Kidney (tissue), 14 donors: ENCODE measurements around the gene NXT2. TPM values are rescaled to one million over a fixed set of nuclear protein-coding genes. Genes with fewer than 3 reads are reported as not detected.

Source experiments
- DNase-seq, 5 donors: peaks; one replicate each; pipeline ENCODE4 v3.0.0-alpha.2; 2013 to 2020
- FAIRE-seq: peaks from 2 replicates; lab custom pipeline; 2012; peaks lifted over from hg19 to GRCh38; lab: Jason Lieb, UNC
- H3K27ac ChIP-seq, 2 donors: one replicate each; pipeline ENCODE4 v1.7.0; 2013; ENCODE audit warnings: low read depth in 2 of 2, low read length in 2 of 2, inconsistent platforms in 1 of 2
- H3K27me3 ChIP-seq: one replicate; pipeline ENCODE4 v1.7.1; 2013; ENCODE audit warnings: low read length, inconsistent platforms; ENCODE audit not compliant: control insufficient read depth, insufficient read depth
- H3K36me3 ChIP-seq, 3 donors: one replicate each; pipeline versions ENCODE4 v1.7.0 to v1.7.1; 2013; ENCODE audit warnings: low read length in 3 of 3, control low read depth in 1 of 3, inconsistent platforms in 1 of 3; ENCODE audit not compliant: insufficient read depth in 3 of 3, control insufficient read depth in 2 of 3
- H3K4me1 ChIP-seq, 3 donors: one replicate each; pipeline versions ENCODE4 v1.7.0 to v1.7.1; 2013; ENCODE audit warnings: low read length in 3 of 3, inconsistent platforms in 1 of 3, low read depth in 1 of 3; ENCODE audit not compliant: control insufficient read depth in 2 of 3, insufficient read depth in 2 of 3
- H3K4me3 ChIP-seq, 3 donors: one replicate each; pipeline versions ENCODE4 v1.7.0 to v1.8.1; 2013; ENCODE audit warnings: low read length in 3 of 3, control low read depth in 1 of 3, inconsistent platforms in 1 of 3
- H3K9ac ChIP-seq, 3 donors: one replicate each; pipeline versions ENCODE4 v1.7.0 to v1.7.1; 2013; ENCODE audit warnings: low read length in 3 of 3, control low read depth in 1 of 3, inconsistent platforms in 1 of 3
- H3K9me3 ChIP-seq, 3 donors: one replicate each; pipeline versions ENCODE4 v1.7.0 to v1.7.1; 2013; ENCODE audit warnings: low read length in 3 of 3, control low read depth in 1 of 3, inconsistent platforms in 1 of 3; ENCODE audit not compliant: control insufficient read depth in 2 of 3, insufficient read depth in 1 of 3
- intact Hi-C: fragments of 100-400 bp; cut with DNase I; formaldehyde crosslinking; loops from one replicate; pipeline ENCODE4 v1.11.1; 2022
- polyA plus RNA-seq: library from polyadenylated mRNA; stranded (reverse); fragments of 350-450 nt; fragmentation: Illumina TruSeq; extraction: RNeasy Lipid Tissue Mini Kit (QIAGEN cat#74804); gene quantifications from one replicate; pipeline ENCODE4 v1.2.3, GENCODE V29; 2014; ENCODE audit warnings: low read depth, low replicate concordance; ENCODE audit not compliant: insufficient read depth
- total RNA-seq: library from RNA; stranded (reverse); fragmentation: NEBNext Ultra II Directional; extraction: Animal tissue kit (Norgen Biotek cat#: 25700); gene quantifications from one replicate; pipeline ENCODE4 v1.2.1, GENCODE V29; 2021
- TF ChIP-seq, protein P1 (sequence below): IDR thresholded peaks from 3 replicates; pipeline ENCODE4 v1.5.1; 2012; ENCODE audit warnings: mild to moderate bottlenecking, moderate library complexity, borderline replicate concordance; ENCODE audit not compliant: insufficient read depth; ENCODE audit errors: extremely low read depth
- donor health status: control.
- donor health status: control.
- donor health status: control.
- donor health status: control.
- donor health status: control.
- donor health status: DM: yes; HTN: yes; CAD: no.
- donor health status: Normal renal cell carcinoma (clear cell type).

Gene NXT2
- total and polyA plus RNA-seq, 2 donors from 2014 or later, result 4.7 to 8.1 TPM

DNA sequence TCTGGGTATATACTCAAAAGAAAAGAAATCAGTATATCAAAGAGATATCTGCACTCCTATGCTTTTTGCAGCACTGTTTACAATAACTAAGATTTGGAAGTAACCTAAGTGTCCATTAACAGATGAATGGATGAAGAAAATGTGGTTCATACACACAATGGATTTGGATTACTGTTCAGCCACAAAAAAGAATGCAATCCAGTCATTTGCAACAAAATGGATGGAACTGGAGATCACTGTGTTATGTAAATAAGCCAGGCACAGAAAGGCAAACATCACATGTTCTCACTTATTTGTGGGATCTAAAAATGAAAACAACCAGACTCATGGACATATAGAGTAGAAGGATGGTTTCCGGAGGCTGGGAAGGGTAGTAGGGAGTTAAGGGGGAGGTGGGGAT is 17.6 kb upstream of the NXT2 start:
- no peaks in the 10 kb centered on the region for H3K4me1 ChIP-seq
- intact Hi-C loops, result no loop called here
- no peak for DNase-seq

DNA sequence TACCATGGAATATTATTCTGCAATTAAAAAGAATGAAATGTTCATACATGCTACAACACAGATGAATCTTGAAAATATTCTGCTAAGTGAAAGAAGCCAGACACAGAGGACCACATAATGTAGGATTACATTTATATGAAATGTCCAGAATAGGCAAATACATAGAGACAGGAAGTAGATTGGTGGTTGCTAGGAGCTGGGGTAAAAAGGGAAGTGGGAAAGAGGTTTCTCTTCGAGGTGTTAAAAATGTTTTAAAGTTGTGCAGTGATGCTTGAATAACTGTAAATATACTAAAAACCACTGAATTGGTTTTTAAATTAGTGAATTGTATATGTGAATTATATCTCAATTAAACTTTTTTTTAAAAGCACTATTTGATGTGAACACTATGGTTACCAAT is 3.6 kb upstream of the NXT2 start:
- Histone ChIP-seq H3K36me3 (no peaks in the 10 kb centered on the region), H3K9ac (no peak overlapping the region), H3K27ac (no peak overlapping the region), H3K27me3 (no peaks in the 10 kb centered on the region), H3K4me3 (no peak overlapping the region), H3K9me3 (no peaks in the 10 kb centered on the region), H3K4me1 (no peaks in the 10 kb centered on the region)
- TF ChIP-seq, protein P1, sequence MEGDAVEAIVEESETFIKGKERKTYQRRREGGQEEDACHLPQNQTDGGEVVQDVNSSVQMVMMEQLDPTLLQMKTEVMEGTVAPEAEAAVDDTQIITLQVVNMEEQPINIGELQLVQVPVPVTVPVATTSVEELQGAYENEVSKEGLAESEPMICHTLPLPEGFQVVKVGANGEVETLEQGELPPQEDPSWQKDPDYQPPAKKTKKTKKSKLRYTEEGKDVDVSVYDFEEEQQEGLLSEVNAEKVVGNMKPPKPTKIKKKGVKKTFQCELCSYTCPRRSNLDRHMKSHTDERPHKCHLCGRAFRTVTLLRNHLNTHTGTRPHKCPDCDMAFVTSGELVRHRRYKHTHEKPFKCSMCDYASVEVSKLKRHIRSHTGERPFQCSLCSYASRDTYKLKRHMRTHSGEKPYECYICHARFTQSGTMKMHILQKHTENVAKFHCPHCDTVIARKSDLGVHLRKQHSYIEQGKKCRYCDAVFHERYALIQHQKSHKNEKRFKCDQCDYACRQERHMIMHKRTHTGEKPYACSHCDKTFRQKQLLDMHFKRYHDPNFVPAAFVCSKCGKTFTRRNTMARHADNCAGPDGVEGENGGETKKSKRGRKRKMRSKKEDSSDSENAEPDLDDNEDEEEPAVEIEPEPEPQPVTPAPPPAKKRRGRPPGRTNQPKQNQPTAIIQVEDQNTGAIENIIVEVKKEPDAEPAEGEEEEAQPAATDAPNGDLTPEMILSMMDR, result no peak
- DNase-seq, result no peak
- FAIRE-seq, result no peak
- intact Hi-C loops, result no loop called here

More for the DNA sequence above, 17.6 kb upstream of the NXT2 start:
- Histone ChIP-seq H3K4me3 (no peak overlapping the region), H3K9me3 (no peaks in the 10 kb centered on the region), H3K27ac (no peak overlapping the region), H3K9ac (no peak overlapping the region), H3K36me3 (no peaks in the 10 kb centered on the region), H3K27me3 (no peaks in the 10 kb centered on the region)
- TF ChIP-seq, protein P1, result no peak
- no peak for FAIRE-seq

DNA sequence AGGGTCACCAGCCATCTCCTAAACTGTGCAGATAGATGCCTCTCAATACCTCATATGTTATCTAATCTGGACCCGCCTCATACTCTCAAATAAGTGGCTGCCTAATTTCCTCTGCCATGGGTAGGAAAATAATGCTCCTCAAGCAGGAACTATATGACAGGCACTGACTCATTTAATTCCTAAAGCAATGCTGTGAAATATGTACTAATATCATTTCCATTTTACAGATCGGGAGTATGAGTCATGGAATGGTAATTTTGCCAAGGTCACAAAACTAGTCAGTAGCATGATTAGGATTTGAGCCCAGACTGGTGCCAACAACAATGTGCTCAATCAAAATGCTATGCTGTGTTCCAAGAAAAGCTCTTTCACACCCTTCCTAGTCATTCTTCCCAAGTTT is 3.0 kb upstream of the NXT2 start:
- no peaks in the 10 kb centered on the region for H3K27me3 ChIP-seq
- no peaks in the 10 kb centered on the region for H3K36me3 ChIP-seq
- FAIRE-seq (no peak), DNase-seq (no peak)
- no peak overlapping the region for H3K9ac ChIP-seq
- no peaks in the 10 kb centered on the region for H3K4me1 ChIP-seq
- H3K27ac ChIP-seq, result no peak overlapping the region
- H3K4me3 ChIP-seq, result no peak overlapping the region
- no peaks in the 10 kb centered on the region for H3K9me3 ChIP-seq
- TF ChIP-seq, protein P1, result no peak
- intact Hi-C loops, result no loop called here

DNA sequence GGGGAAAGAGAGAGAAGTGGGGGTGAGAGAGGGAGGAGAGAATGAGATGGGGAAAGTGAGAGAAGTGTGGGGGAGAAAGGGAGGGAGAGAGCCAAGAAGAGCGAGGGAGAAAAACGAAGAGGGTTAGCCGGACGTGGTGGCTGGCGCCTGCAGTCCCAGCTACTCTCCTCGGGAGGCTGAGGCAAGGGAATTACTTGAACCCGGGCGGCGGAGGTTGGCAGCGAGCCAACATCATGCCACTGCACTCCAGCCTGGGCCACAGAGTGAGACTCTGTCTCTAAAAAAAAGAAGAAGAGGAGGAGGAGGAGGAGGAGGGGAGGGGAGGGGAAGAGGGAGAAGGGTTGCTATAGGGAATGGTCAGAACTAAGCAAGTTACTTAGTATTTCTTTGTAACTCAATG is 1.7 kb upstream of the NXT2 start:
- DNase-seq, result peak in 1 of 5 donors; percentile 20
- Histone ChIP-seq H3K36me3 (no peaks in the 10 kb centered on the region), H3K27ac (no peak overlapping the region), H3K9ac (no peak overlapping the region), H3K4me1 (no peaks in the 10 kb centered on the region), H3K27me3 (no peaks in the 10 kb centered on the region), H3K9me3 (no peaks in the 10 kb centered on the region), H3K4me3 (no peak overlapping the region)
- intact Hi-C loops, result no loop called here
- FAIRE-seq, result no peak
- TF ChIP-seq, protein P1, result no peak
